ENCODE data around the gene DHRS12. TPM values are rescaled to one million over a fixed set of nuclear protein-coding genes. Genes with fewer than 3 reads are reported as not detected.

The DHRS12 gene, protein sequence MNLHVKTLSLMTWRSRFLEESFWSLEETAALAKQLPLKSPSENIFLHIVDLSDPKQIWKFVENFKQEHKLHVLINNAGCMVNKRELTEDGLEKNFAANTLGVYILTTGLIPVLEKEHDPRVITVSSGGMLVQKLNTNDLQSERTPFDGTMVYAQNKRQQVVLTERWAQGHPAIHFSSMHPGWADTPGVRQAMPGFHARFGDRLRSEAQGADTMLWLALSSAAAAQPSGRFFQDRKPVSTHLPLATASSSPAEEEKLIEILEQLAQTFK
- 1.1 and 2.4 TPM in 2 replicates for total RNA-seq (2014; rRNA removed; shearing (Covaris generic))

DNA sequence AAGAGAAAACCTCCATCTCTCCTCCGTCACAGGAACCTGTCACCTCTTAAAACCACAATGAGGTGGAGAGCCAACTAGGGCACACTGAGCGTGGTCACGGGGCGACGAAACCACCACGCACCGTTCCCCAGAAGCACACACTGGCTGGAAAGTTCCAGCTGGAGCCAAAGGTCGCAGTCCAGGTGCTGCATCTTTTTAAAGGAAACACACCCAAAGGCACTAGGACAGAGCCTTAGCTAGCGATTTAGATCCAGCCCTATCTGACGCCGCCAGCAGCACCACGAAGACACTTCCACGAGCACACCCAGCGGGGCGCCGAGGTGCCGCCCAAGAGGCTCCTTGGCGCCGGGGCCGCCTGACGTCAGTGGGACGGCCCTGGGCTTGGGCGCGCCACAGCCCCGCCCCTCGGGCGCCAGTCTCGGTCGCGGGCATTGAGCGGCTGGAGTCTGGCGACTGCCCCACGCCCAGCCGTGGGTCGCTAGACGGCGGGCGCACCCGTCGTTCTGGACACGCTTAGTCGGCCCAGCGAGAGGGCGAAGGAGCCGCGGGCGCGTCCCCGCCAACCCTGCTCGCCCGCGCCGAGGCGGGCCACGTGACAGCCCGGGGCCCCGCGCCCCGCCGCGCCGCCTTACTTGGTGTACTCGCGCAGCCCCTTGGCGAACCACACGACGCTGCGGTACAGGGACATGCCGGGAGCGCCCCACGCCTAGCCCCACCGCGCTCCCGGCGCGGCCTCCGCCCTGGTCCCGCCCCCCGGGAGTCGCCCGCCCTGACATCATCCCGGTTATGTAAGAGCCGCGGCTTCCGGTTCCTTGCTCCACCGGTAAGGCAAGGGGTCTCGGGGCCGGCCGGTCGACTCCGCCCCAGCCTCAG is at the start of gene DHRS12:
DHRS12 (minus strand) TSS at position 742 of the 873 bp plus-strand sequence. CDS start 4,504 bp downstream, outside the sequence.
- Histone ChIP-seq H3K4me1 (peaks cover 15% of the 10 kb centered on the region), H3K36me3 (no peaks in the 10 kb centered on the region), H3K27me3 (no peaks in the 10 kb centered on the region), H3K4me3 (peak within 1 kb of the TSS; percentile 81), H3K27ac (peak within 1 kb of the TSS; percentile 58), H3K9me3 (replicated peaks) (no peaks in the 10 kb centered on the region)
- DNase-seq = peak; percentile 83 to 85

- Histone ChIP-seq H3K27me3 (no peaks in the 10 kb centered on the region), H3K27ac (no peak overlapping the region), H3K4me1 (peaks cover 3% of the 10 kb centered on the region; the same call in 1 of the 2 replicates), H3K36me3 (no peaks in the 10 kb centered on the region), H3K9me3 (replicated peaks) (no peaks in the 10 kb centered on the region), H3K4me3 (no peak overlapping the region)
- peak; percentile 47 to 76 for DNase-seq
Observed at GRCh38 chr13:51849145-51850101, 45.5 kb upstream of the DHRS12 start.

DNA sequence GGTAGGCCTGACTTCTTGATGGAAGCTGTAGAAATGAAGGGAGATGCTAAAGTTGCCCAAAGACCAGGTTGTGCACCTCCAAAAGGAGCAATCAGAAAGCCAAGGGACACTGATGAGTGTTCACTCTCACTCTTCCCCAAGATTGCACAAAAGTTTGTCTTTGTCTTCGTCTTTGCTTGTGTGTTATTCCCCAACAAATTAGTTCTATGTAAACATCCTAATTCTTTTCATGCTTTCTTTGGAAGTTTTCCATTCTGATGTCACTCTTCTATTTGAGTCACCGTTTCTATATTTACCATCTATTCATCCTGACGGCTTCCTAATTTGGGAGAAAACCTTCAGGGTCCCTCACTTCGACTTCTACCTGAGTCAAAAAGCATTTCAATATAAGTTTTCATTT is 44.7 kb upstream of the DHRS12 start:
- no peaks in the 10 kb centered on the region for H3K27me3 ChIP-seq
- no peak overlapping the region for H3K27ac ChIP-seq
- no peaks in the 10 kb centered on the region for H3K9me3 ChIP-seq (replicated peaks)
- no peaks in the 10 kb centered on the region for H3K36me3 ChIP-seq
- H3K4me3 ChIP-seq = no peak overlapping the region
- DNase-seq = no peak
- peaks cover 3% of the 10 kb centered on the region; the same call in 1 of the 2 replicates for H3K4me1 ChIP-seq

GRCh38 chr13:51846756-51847155 is 42.8 kb upstream of the DHRS12 start:
- H3K36me3 ChIP-seq = no peaks in the 10 kb centered on the region
- peaks cover 3% of the 10 kb centered on the region; the same call in 1 of the 2 replicates for H3K4me1 ChIP-seq
- no peak for DNase-seq
- no peak overlapping the region for H3K27ac ChIP-seq
- no peaks in the 10 kb centered on the region for H3K27me3 ChIP-seq
- H3K4me3 ChIP-seq = no peak overlapping the region
- H3K9me3 ChIP-seq (replicated peaks) = no peaks in the 10 kb centered on the region

GRCh38 chr13:51845574-51846318 is 41.8 kb upstream of the DHRS12 start:
- Histone ChIP-seq H3K27ac (peak overlapping the region; percentile 15; the same call in 1 of the 2 replicates), H3K9me3 (replicated peaks) (no peaks in the 10 kb centered on the region), H3K36me3 (no peaks in the 10 kb centered on the region), H3K4me3 (peak overlapping the region; percentile 55), H3K27me3 (no peaks in the 10 kb centered on the region), H3K4me1 (peaks cover 3% of the 10 kb centered on the region; the same call in 1 of the 2 replicates)
- peak in 1 of 2 experiments; percentile 13 for DNase-seq

DNA sequence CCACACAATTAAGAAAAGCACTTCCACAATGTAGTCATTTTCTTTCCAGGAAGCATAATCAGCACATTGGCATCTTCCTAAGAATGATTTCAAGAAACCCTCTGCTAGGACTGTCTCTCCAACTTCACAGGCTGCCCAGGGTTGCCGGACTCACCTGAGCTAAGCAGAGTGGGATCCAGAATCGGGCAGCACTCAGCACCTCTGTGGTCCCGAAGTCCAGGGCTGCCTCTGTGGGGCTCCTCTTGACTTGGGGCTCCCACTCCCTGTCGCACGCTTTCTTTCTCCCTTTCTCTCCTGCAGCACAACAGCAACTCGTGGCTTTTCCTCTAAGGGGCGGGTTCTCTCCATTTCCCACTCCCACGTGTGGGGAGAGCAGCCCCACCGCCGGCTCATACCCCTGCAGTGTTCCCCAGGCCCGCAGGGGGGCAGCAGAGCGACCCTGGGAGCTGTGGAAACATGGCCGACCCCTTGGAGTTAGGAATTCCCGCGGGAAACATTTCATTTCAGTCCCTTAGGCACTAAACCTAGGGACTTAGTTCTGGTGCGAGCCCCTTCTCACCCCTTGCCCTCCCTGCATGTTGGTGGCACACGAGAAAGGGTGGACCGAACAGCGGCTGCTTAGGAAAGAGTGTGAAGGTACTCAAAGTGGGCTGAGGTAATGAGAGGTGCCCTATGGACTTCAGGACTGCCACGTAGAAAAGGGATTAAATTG is 41.1 kb upstream of the DHRS12 start, which contains the start of gene TMEM272:
TMEM272 (minus strand) TSS at position 316 of the 712 bp plus-strand sequence. CDS start 6,647 bp downstream, outside the sequence.
- Histone ChIP-seq H3K4me3 (peak within 1 kb of the TSS; percentile 55), H3K36me3 (no peaks in the 10 kb centered on the region), H3K27me3 (no peaks in the 10 kb centered on the region), H3K4me1 (peaks cover 3% of the 10 kb centered on the region; the same call in 1 of the 2 replicates), H3K27ac (peak within 1 kb of the TSS; percentile 15; the same call in 1 of the 2 replicates), H3K9me3 (replicated peaks) (no peaks in the 10 kb centered on the region)
- peak; percentile 74 to 90 for DNase-seq

DNA sequence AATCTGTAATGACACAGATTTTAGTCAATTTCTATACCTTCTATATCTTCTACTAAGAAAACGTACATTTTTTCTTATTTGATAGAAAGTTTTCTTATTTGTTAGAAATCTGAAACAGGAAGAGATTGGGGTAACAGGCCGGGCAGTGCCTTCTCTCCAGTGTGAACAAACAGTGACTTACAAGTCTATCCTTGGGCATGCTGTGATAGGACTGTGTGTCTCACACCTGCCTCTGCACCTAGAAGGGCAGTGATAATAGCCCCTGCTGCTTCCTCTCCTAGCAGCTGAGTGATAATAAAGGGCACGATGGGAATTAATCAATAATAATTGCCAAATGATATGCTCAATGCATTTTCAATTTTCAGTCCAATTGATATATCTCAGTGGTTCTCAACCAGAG is 39.6 kb upstream of the DHRS12 start:
- no peaks in the 10 kb centered on the region for H3K36me3 ChIP-seq
- no peaks in the 10 kb centered on the region; the same call in 1 of the 2 replicates for H3K4me1 ChIP-seq
- DNase-seq = no peak
- H3K9me3 ChIP-seq (replicated peaks) = no peaks in the 10 kb centered on the region
- no peak overlapping the region for H3K27ac ChIP-seq
- no peak overlapping the region for H3K4me3 ChIP-seq
- H3K27me3 ChIP-seq = no peaks in the 10 kb centered on the region

DNA sequence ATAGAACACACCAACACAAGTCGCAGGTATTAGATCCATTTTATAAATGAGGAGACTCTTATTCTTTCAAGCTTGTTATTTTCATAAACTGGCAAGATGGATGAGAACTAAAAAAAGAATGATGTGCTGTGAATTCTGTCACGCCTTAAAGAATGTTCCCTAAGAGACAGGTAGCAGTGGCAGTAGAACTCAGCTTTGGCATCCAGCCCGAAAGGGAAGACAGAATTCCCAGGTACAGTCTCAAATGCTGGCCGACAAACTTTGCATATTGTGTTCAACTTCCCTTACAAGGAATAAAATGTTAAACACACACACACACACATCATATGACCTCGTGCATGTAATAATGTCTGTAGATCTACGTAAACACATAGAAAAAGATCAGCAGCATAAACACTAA is 37.8 kb upstream of the DHRS12 start:
- Histone ChIP-seq H3K27ac (no peak overlapping the region), H3K4me3 (no peak overlapping the region), H3K4me1 (no peaks in the 10 kb centered on the region), H3K36me3 (no peaks in the 10 kb centered on the region), H3K27me3 (no peaks in the 10 kb centered on the region), H3K9me3 (replicated peaks) (no peaks in the 10 kb centered on the region)
- DNase-seq = no peak

DNA sequence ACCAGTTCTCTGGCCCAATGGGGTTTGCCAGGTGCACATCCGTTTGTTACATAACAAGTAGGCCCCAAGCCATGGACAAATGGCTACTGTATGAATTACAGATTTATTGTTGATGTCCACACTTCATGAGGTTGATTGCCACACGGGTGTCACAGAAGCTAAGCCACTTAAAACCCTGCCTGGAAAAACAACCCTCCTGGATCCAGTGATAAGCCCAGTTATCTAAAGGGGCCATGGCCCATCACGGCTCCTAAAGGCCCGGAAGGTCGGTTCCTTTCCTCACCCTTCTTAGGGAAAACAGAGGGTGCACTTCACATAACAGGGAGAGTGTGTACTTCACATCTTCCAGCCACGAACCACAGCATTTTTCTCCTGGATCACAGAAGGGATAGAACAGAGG is 37.0 kb upstream of the DHRS12 start:
- no peaks in the 10 kb centered on the region for H3K4me1 ChIP-seq

DNA sequence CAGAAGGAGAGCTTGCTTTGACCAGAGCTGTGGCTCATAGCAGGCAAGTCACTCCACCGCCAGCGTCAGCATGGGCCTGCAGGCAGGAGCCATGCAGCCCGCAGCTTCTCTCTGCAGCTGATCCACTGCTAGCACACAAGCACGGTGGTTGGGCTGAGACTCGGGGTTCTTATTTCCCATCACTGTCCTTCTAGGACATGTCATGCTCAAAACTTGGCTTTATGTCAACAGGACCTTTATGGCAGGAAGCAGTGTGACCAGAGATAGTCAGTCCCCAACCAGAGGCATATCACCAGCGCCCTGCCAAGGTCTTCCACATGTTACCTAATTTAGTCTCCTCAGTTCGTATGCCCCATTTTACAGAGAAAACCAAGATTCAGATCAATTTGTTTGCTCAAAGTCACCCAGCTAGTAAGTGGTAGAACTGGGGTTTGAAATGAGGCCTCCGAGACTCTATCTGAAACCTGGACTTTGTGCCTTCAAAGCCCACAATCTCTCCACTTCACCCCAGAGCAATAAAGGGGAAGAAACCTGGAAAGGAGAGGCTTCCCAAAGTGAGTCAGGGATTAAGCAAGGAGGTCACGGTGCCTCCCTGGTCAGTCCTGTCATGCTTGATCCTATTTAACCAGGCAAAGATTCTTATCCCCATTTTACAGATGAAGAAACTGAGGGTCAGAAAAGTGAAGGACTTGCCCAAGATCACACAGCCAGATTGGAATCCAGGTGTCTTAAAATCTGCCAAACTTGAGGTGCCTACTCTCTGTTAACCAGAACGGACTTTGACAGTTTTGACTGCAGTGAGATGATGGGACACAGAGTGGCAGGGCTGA is 36.0 kb upstream of the DHRS12 start:
- H3K4me3 ChIP-seq = no peak overlapping the region
- no peak for DNase-seq
- H3K27ac ChIP-seq = no peak overlapping the region
- H3K36me3 ChIP-seq = no peaks in the 10 kb centered on the region
- H3K27me3 ChIP-seq = no peaks in the 10 kb centered on the region
- H3K4me1 ChIP-seq = no peaks in the 10 kb centered on the region
- no peaks in the 10 kb centered on the region for H3K9me3 ChIP-seq (replicated peaks)

More for the DNA sequence above, 37.0 kb upstream of the DHRS12 start:
- no peaks in the 10 kb centered on the region for H3K27me3 ChIP-seq
- no peak for DNase-seq
- no peaks in the 10 kb centered on the region for H3K9me3 ChIP-seq (replicated peaks)
- no peak overlapping the region for H3K4me3 ChIP-seq
- no peak overlapping the region for H3K27ac ChIP-seq
- no peaks in the 10 kb centered on the region for H3K36me3 ChIP-seq

GRCh38 chr13:51838240-51838846 is 34.4 kb upstream of the DHRS12 start:
- no peak for DNase-seq
- Histone ChIP-seq H3K4me1 (no peaks in the 10 kb centered on the region), H3K27ac (no peak overlapping the region), H3K27me3 (no peaks in the 10 kb centered on the region), H3K36me3 (no peaks in the 10 kb centered on the region), H3K9me3 (replicated peaks) (no peaks in the 10 kb centered on the region), H3K4me3 (no peak overlapping the region)

- H3K9me3 ChIP-seq (replicated peaks) = no peaks in the 10 kb centered on the region
- H3K36me3 ChIP-seq = no peaks in the 10 kb centered on the region
- H3K27me3 ChIP-seq = no peaks in the 10 kb centered on the region
- H3K4me1 ChIP-seq = no peaks in the 10 kb centered on the region
- H3K4me3 ChIP-seq = no peak overlapping the region
- H3K27ac ChIP-seq = no peak overlapping the region
- DNase-seq = no peak
Observed at GRCh38 chr13:51837016-51837415, 33.1 kb upstream of the DHRS12 start.
